ENCODE data around the gene NR4A1. TPM values are rescaled to one million over a fixed set of nuclear protein-coding genes. Genes with fewer than 3 reads are reported as not detected.

NR4A1 gene
- total and polyA plus RNA-seq, 10 donors, result 11.8 to 113 (median 50.3) TPM

GRCh38 chr12:52020539-52021336 lies 30.5 kb upstream of the NR4A1 start:
- peaks cover 0 to 3% (median 0%) of the 10 kb centered on the region in 6 donors for H3K36me3 ChIP-seq
- WGBS, 5 donors, result 18 to 24% (median 22%) methylated on average over 9 of the region's 9 CpGs
- TF ChIP-seq POLR2A (IDR thresholded peaks at IDR 0.05) (no peak), POLR2AphosphoS5 (IDR thresholded peaks at IDR 0.05) (peak; percentile 20 to 44 (median 36))
- TF ChIP-seq, protein P1, sequence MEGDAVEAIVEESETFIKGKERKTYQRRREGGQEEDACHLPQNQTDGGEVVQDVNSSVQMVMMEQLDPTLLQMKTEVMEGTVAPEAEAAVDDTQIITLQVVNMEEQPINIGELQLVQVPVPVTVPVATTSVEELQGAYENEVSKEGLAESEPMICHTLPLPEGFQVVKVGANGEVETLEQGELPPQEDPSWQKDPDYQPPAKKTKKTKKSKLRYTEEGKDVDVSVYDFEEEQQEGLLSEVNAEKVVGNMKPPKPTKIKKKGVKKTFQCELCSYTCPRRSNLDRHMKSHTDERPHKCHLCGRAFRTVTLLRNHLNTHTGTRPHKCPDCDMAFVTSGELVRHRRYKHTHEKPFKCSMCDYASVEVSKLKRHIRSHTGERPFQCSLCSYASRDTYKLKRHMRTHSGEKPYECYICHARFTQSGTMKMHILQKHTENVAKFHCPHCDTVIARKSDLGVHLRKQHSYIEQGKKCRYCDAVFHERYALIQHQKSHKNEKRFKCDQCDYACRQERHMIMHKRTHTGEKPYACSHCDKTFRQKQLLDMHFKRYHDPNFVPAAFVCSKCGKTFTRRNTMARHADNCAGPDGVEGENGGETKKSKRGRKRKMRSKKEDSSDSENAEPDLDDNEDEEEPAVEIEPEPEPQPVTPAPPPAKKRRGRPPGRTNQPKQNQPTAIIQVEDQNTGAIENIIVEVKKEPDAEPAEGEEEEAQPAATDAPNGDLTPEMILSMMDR (IDR thresholded peaks at IDR 0.05 in 8 of 11, conservative IDR thresholded peaks at IDR 0.05 in 3 of 11), result peak; percentile 40 to 89 (median 78)
- peaks cover 27 to 59% (median 46%) of the 10 kb centered on the region in 6 donors for H3K4me1 ChIP-seq
- peak overlapping the region in 2 of 8 donors; percentile 7 to 35 for H3K27ac ChIP-seq
- peaks cover 0 to 8% (median 0%) of the 10 kb centered on the region in 7 donors for H3K27me3 ChIP-seq (replicated peaks in 1 of 7)
- H3K4me3 ChIP-seq, result no peak overlapping the region
- no peaks in the 10 kb centered on the region for H3K9me3 ChIP-seq
- intact Hi-C loops (cut with DNase I; ENCODE audit: low total_unique reads), result no loop called here
- DNase-seq, result peak; percentile 90

GRCh38 chr12:52022841-52023181 lies 28.4 kb upstream of the NR4A1 start:
- Histone ChIP-seq H3K4me1 (peaks cover 29 to 78% (median 59%) of the 10 kb centered on the region in 6 donors), H3K27me3 (replicated peaks in 1 of 7) (peaks cover 0 to 8% (median 0%) of the 10 kb centered on the region in 7 donors), H3K9me3 (no peaks in the 10 kb centered on the region), H3K4me3 (peak overlapping the region; percentile 45 to 83 (median 56)), H3K27ac (peak overlapping the region in 5 of 8 donors; percentile 17 to 90 (median 86)), H3K36me3 (no peaks in the 10 kb centered on the region)
- intact Hi-C loops (cut with DNase I; ENCODE audit: low total_unique reads), result no loop called here
- TF ChIP-seq POLR2AphosphoS5 (IDR thresholded peaks at IDR 0.05) (no peak), POLR2A (IDR thresholded peaks at IDR 0.05) (no peak)
- TF ChIP-seq, protein P1 (IDR thresholded peaks at IDR 0.05 in 8 of 11, conservative IDR thresholded peaks at IDR 0.05 in 3 of 11), result no peak
- 6 to 18% (median 9%) methylated on average over 8 to 14 of the region's 14 CpGs for WGBS, 5 donors
- peak; percentile 84 for DNase-seq

DNA sequence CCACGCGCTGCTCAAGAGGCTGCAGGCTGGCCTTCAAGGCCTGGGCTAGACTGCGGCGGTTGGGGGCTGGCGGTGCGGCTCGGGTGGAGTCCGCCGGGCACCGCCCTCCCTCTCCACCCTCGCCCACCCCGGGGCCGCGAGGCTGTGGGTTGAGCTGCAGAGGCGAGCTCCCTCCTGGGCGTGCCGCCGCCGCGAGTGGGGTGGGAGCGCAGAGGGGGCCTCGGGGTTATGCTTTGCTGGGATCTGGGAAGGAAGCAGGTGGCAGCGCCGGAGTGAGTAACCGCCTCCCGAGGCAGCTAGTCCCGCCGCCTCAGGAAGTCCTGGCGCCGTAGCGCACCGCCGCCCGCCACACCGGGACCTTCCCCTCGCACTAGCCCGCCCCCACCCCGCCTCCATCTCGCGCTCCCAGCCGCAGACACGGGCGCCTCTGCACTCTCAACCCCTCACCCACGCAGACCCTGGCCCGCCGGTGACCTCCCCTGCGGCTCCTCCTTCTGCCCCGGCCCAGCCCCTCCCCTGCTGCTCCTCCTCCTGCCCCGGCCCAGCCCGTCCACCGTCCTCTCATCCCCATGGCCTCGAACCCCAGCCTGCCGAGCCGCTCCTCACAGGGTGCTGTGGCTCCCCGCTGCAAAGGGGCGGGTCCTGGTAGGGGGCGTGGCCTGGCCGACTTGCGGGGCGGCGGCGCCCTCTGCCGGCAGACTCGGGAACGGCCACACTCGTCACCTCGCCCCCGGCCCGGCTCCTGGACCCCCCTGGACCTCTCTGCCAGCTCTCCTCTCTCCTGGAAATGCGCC lies 27.9 kb upstream of the NR4A1 start:
- TF ChIP-seq POLR2AphosphoS5 (IDR thresholded peaks at IDR 0.05) (peak; percentile 43 to 77 (median 61)), POLR2A (IDR thresholded peaks at IDR 0.05) (peak in 1 of 3 donors; percentile 28)
- TF ChIP-seq, protein P1 (IDR thresholded peaks at IDR 0.05 in 8 of 11, conservative IDR thresholded peaks at IDR 0.05 in 3 of 11), result peak; percentile 85 to 98 (median 97)
- Histone ChIP-seq H3K4me3 (peak overlapping the region; percentile 45 to 83 (median 56)), H3K9me3 (no peaks in the 10 kb centered on the region), H3K27ac (peak overlapping the region in 5 of 8 donors; percentile 17 to 90 (median 86)), H3K27me3 (replicated peaks in 1 of 7) (peaks cover 0 to 8% (median 0%) of the 10 kb centered on the region in 7 donors), H3K4me1 (peaks cover 29 to 78% (median 59%) of the 10 kb centered on the region in 6 donors), H3K36me3 (no peaks in the 10 kb centered on the region)
- intact Hi-C loops (cut with DNase I; ENCODE audit: low total_unique reads), result no loop called here
- peak; percentile 98 for DNase-seq
- 0 to 1% (median 1%) methylated on average over 41 to 70 of the region's 70 CpGs for WGBS, 5 donors
